Prostate gland (tissue), 2 donors: ENCODE data around the gene TARS3. TPM values are rescaled to one million over a fixed set of nuclear protein-coding genes. Genes with fewer than 3 reads are reported as not detected.

Source experiments
- DNase-seq: peaks from one replicate; pipeline ENCODE4 v3.0.0-alpha.2; 2019; ENCODE audit warnings: low spot score
- H3K27ac ChIP-seq, 2 donors: fragments of 200-600 bp; sonication (generic); 2 replicates each; pipeline ENCODE4 v1.5.1; 2017 to 2019
- H3K27me3 ChIP-seq: fragments of 200-600 bp; sonication (generic); replicated peaks from 2 replicates; pipeline ENCODE4 v1.5.1; 2019; ENCODE audit not compliant: insufficient read depth
- H3K36me3 ChIP-seq, 2 donors: fragments of 200-600 bp; sonication (generic); 1 replicate in 1 of 2; 2 replicates in 1 of 2; pipeline versions ENCODE4 v1.5.1 to v1.8.1; 2017 to 2019
- H3K4me1 ChIP-seq: fragments of 200-600 bp; sonication (generic); replicated peaks from 2 replicates; pipeline ENCODE4 v1.5.1; 2019
- H3K4me3 ChIP-seq, 2 donors: fragments of 200-600 bp; sonication (generic); 2 replicates each; pipeline ENCODE4 v1.5.1; 2017 to 2019
- H3K9me3 ChIP-seq: fragments of 200-600 bp; sonication (generic); 2 replicates; pipeline ENCODE4 v1.5.1; 2017
- POLR2A ChIP-seq: fragments of 450-650 bp; IDR thresholded peaks from one replicate; pipeline ENCODE4 v1.6.1; 2016; ENCODE audit warnings: antibody characterized with exemption, mild to moderate bottlenecking
- POLR2AphosphoS5 ChIP-seq: sonication (generic); formaldehyde crosslinking; IDR thresholded peaks from one replicate; pipeline ENCODE4 v1.6.1; 2017; ENCODE audit warnings: antibody characterized with exemption
- WGBS: methylation state at CpG from one replicate; pipeline ENCODE4 v1.1.5; 2018; 5-methylcytosine and 5-hydroxymethylcytosine counted together
- intact Hi-C: fragments of 100-400 bp; cut with DNase I; formaldehyde crosslinking; loops from one replicate; pipeline ENCODE4 v1.14.2; 2022
- total RNA-seq, 2 donors: library from RNA; depleted of rRNA; stranded (reverse); fragments of >200 nt; gene quantifications; one replicate each; pipeline ENCODE4 v1.1.0, GENCODE V29; 2016
- TF ChIP-seq, protein P1 (sequence below), 4 experiments: fragments of 200-600 bp in 2 of 4; fragments of 450-650 bp in 2 of 4; sonication (generic) in 2 of 4; IDR thresholded peaks; 1 replicate in 3 of 4; 2 replicates in 1 of 4; pipeline ENCODE4 v1.5.1; 2016 to 2019; ENCODE audit warnings: antibody characterized with exemption in 4 of 4, mild to moderate bottlenecking in 2 of 4, moderate library complexity in 2 of 4

TARS3 gene
- total RNA-seq, 2 donors from 2014 or later = 16.8 to 22.5 TPM

DNA sequence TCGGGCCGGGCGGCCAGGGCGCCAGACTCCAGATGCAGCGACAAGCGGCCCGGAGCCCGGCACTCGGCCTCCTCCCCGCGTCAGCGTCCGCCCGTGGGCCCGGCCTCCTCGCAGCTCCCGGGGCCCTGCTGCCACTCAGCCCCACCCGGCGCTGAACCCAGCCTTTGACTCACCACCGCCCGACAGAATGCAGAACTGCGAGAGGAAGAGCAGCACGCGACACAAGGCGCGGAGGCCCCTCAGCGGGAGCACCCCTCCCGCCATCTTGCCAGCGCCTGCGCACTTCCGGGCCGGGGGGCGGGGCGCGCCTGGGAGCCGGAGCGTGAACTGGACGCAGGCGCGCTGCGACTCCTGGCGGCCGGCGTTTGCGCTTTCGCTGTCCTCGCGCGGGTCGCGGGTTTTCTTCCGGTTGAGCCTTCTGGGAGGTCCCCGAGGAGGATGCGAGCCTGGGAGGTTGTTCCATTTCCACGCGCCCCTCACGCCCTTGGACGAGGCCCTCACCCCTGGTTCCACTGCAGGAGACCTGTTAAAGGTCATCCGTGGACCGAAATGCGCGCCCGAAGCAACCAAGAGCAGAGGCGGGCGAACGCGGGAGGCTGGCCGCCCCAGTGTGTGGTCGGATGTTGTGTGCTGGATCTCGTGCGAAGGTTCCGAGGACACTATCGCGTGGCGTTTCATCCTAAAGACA, 72.0 kb downstream of the TARS3 start, which contains the start of gene TM2D3:
TM2D3 (minus strand) TSS at position 284 of the 688 bp plus-strand sequence; CDS start at position 264, 20 bp downstream.
- no peaks in the 10 kb centered on the region for H3K36me3 ChIP-seq
- TF ChIP-seq, protein P1, sequence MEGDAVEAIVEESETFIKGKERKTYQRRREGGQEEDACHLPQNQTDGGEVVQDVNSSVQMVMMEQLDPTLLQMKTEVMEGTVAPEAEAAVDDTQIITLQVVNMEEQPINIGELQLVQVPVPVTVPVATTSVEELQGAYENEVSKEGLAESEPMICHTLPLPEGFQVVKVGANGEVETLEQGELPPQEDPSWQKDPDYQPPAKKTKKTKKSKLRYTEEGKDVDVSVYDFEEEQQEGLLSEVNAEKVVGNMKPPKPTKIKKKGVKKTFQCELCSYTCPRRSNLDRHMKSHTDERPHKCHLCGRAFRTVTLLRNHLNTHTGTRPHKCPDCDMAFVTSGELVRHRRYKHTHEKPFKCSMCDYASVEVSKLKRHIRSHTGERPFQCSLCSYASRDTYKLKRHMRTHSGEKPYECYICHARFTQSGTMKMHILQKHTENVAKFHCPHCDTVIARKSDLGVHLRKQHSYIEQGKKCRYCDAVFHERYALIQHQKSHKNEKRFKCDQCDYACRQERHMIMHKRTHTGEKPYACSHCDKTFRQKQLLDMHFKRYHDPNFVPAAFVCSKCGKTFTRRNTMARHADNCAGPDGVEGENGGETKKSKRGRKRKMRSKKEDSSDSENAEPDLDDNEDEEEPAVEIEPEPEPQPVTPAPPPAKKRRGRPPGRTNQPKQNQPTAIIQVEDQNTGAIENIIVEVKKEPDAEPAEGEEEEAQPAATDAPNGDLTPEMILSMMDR (IDR thresholded peaks at IDR 0.05) = peak; percentile 63 to 93 (median 81)
- TF ChIP-seq POLR2A = peak; percentile 93
- TF ChIP-seq POLR2AphosphoS5 = peak; percentile 90
- no peaks in the 10 kb centered on the region for H3K9me3 ChIP-seq
- peaks cover 5% of the 10 kb centered on the region for H3K4me1 ChIP-seq
- no peaks in the 10 kb centered on the region for H3K27me3 ChIP-seq
- WGBS = under 1% methylated on average over 62 of the region's 75 CpGs
- H3K4me3 ChIP-seq = peak within 1 kb of the TSS; percentile 91 to 92
- peak; percentile 91 for DNase-seq
- peak within 1 kb of the TSS; percentile 96 for H3K27ac ChIP-seq
- intact Hi-C loops = loop anchor here (5.0 kb wide), 1 partner anchor 360 kb away; no protein-coding TSS in a partner anchor

DNA sequence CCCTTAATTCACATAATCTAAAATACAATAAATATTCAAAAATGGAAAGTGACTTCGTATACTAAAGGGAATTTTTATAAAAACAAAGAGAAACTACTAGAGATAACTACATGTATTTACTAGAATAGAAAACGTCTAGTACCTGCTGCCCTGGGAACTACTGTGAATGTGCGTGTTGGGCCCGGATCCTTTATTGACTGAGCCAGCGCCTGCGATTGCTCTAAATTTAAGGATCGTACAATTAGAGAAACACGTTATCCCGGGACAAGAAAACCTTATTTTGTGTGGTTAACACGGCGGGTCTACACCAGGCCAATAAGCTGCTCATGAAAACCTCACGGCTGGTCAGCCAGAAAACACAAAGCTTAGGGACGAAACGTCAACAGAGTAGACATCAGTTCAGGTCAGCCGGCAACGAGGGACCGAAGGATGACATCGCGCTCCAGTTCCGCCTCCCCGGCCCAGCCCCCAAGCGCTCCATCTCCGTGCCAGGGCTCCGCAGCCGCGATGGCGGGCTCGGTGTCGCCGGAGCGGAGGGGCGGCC, 72.6 kb downstream of the TARS3 start:
- WGBS = 1% methylated on average over 25 of the region's 32 CpGs
- DNase-seq = peak; percentile 24
- intact Hi-C loops = loop anchor here (5.0 kb wide), 1 partner anchor 359 kb away; no protein-coding TSS in a partner anchor

GRCh38 chr15:101650145-101650544, 74.1 kb downstream of the TARS3 start:
- Histone ChIP-seq H3K4me3 (no peak overlapping the region), H3K27ac (no peak overlapping the region)
- intact Hi-C loops = loop anchor here (5.0 kb wide), 1 partner anchor 358 kb away; no protein-coding TSS in a partner anchor

More for the DNA sequence above, 72.6 kb downstream of the TARS3 start:
- H3K4me1 ChIP-seq = peaks cover 5% of the 10 kb centered on the region
- no peaks in the 10 kb centered on the region for H3K9me3 ChIP-seq
- no peak for TF ChIP-seq POLR2A
- no peak for TF ChIP-seq POLR2AphosphoS5
- TF ChIP-seq, protein P1 (IDR thresholded peaks at IDR 0.05) = no peak
- no peaks in the 10 kb centered on the region for H3K27me3 ChIP-seq
- H3K36me3 ChIP-seq = no peaks in the 10 kb centered on the region
- peak overlapping the region; percentile 91 to 92 for H3K4me3 ChIP-seq
- peak overlapping the region; percentile 96 for H3K27ac ChIP-seq

GRCh38 chr15:101648356-101648755, 75.9 kb downstream of the TARS3 start:
- intact Hi-C loops = no loop called here
- 88% methylated on average over 6 of the region's 6 CpGs for WGBS

More at GRCh38 chr15:101650145-101650544, 74.1 kb downstream of the TARS3 start:
- WGBS = 51% methylated on average over 5 of the region's 5 CpGs
- Histone ChIP-seq H3K27me3 (no peaks in the 10 kb centered on the region), H3K4me1 (peaks cover 5% of the 10 kb centered on the region), H3K36me3 (no peaks in the 10 kb centered on the region), H3K9me3 (no peaks in the 10 kb centered on the region)
- TF ChIP-seq POLR2AphosphoS5 (no peak), POLR2A (no peak)
- TF ChIP-seq, protein P1 (IDR thresholded peaks at IDR 0.05) = no peak
- DNase-seq = no peak

More at GRCh38 chr15:101648356-101648755, 75.9 kb downstream of the TARS3 start:
- Histone ChIP-seq H3K27ac (no peak overlapping the region), H3K36me3 (peaks cover 0 to 5% of the 10 kb centered on the region in 2 donors), H3K4me3 (no peak overlapping the region), H3K4me1 (peaks cover 5% of the 10 kb centered on the region), H3K27me3 (no peaks in the 10 kb centered on the region), H3K9me3 (no peaks in the 10 kb centered on the region)
- DNase-seq = no peak
- no peak for TF ChIP-seq POLR2A
- no peak for TF ChIP-seq POLR2AphosphoS5
- TF ChIP-seq, protein P1 (IDR thresholded peaks at IDR 0.05) = no peak
